ENCODE data around the gene CCNB3.
A peak's percentile ranks its signal among the peaks of the same experiment; 100 is the strongest.
"Not testable (repeated sequence)": the region's sequence is repeated elsewhere in the genome, so short reads cannot be mapped to it uniquely, and the experiment has no call there.

CCNB3 gene

DNA sequence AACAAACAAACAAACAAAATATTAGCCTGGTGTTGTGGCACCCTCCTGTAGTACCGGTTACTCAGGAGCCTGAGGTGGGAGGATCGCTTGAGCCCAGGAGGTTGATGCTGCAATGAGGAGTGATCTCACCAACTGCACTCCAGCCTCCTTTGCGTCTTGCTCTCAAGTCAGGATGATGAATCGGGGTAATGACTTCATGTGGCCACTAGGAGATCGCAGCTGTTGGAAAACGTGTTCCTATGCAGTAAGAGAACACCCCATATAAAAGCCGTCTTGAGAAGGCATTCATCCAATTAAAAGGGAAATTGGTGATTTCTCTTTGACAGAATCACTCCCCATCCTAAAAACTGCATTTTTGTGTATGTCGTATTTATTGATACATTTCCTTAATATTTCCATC is 6.9 kb downstream of the CCNB3 start:
- Histone ChIP-seq H4K12ac (ENCODE audit: low read depth, low read length) (no peak overlapping the region), H3K14ac (ENCODE audit: low read length) (no peak overlapping the region), H2AK5ac (ENCODE audit: low read length) (no peak overlapping the region), H3K79me2 (ENCODE audit: control insufficient read depth, insufficient read depth, low read length, poor library complexity) (no peaks in the 10 kb centered on the region), H2BK120ac (ENCODE audit: insufficient read depth, low read length, poor library complexity) (no peak overlapping the region), H3K27ac (ENCODE audit: low read depth, low read length) (no peak overlapping the region), H3K4me2 (ENCODE audit: low read length) (no peak overlapping the region), H3K4me3 (ENCODE audit: low read depth, low read length) (no peak overlapping the region), H3K27me3 (ENCODE audit: insufficient read depth, low read length) (no peaks in the 10 kb centered on the region), H3K9me3 (ENCODE audit: insufficient read depth, low read depth, low read length) (no peaks in the 10 kb centered on the region), H3K79me1 (ENCODE audit: low read length) (no peaks in the 10 kb centered on the region), H3K36me3 (ENCODE audit: control insufficient read depth in 1 of 2, insufficient read depth in 2 of 2, low read length in 2 of 2) (no peaks in the 10 kb centered on the region), H3K4ac (ENCODE audit: low read depth, low read length) (no peak overlapping the region), H2AFZ (ENCODE audit: insufficient read depth, low read length, poor library complexity) (no peak overlapping the region), H2BK5ac (ENCODE audit: low read depth, low read length, poor library complexity) (no peak overlapping the region), H4K8ac (ENCODE audit: low read depth, low read length) (no peak overlapping the region), H2BK12ac (ENCODE audit: low read length) (no peak overlapping the region), H4K91ac (ENCODE audit: low read depth, low read length) (no peak overlapping the region), H3K4me1 (ENCODE audit: control insufficient read depth in 1 of 2, insufficient read depth in 2 of 2, low read length in 2 of 2) (no peaks in the 10 kb centered on the region), H3K23ac (ENCODE audit: low read length) (no peak overlapping the region), H3K18ac (ENCODE audit: low read length) (no peak overlapping the region), H3K9ac (ENCODE audit: low read length) (no peak overlapping the region)
- no CpG with 5 or more reads among the region's 8 CpGs for WGBS (ENCODE audit: extremely low coverage, insufficient coverage, insufficient read length)
- DNase-seq = peak; percentile 23 to 60

DNA sequence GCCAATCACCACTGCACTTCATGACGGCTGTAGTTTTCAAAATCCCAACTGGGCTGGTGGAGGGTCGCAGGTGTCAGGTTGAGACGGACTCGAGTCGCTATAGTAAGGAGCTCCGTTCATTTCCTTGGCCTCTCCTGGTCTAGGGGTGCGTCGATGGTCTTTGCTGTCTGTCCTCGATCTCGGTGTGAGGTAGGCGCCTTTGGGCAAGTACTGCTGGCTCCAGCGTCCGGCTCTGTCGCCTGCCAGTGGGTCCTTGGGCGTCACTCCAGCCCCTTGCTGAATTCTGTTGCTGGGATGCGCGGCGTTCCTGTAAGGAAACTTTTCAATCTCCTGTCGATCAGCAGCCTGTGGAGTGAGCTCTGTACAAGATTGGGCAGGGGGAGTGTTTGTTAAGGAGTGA is 76.7 kb downstream of the CCNB3 start:
- Histone ChIP-seq H2AFZ (ENCODE audit: insufficient read depth, low read length, poor library complexity) (no peak overlapping the region), H3K4me3 (ENCODE audit: low read depth, low read length) (no peak overlapping the region), H3K27me3 (ENCODE audit: insufficient read depth, low read length) (no peaks in the 10 kb centered on the region), H4K12ac (ENCODE audit: low read depth, low read length) (no peak overlapping the region), H3K79me2 (ENCODE audit: control insufficient read depth, insufficient read depth, low read length, poor library complexity) (no peaks in the 10 kb centered on the region), H4K8ac (ENCODE audit: low read depth, low read length) (no peak overlapping the region), H3K36me3 (ENCODE audit: control insufficient read depth in 1 of 2, insufficient read depth in 2 of 2, low read length in 2 of 2) (no peaks in the 10 kb centered on the region), H2BK5ac (ENCODE audit: low read depth, low read length, poor library complexity) (no peak overlapping the region), H3K18ac (ENCODE audit: low read length) (no peak overlapping the region), H3K14ac (ENCODE audit: low read length) (no peak overlapping the region), H3K79me1 (ENCODE audit: low read length) (no peaks in the 10 kb centered on the region), H4K91ac (ENCODE audit: low read depth, low read length) (no peak overlapping the region), H3K9ac (ENCODE audit: low read length) (no peak overlapping the region), H3K4me1 (ENCODE audit: control insufficient read depth in 1 of 2, insufficient read depth in 2 of 2, low read length in 2 of 2) (no peaks in the 10 kb centered on the region), H2BK120ac (ENCODE audit: insufficient read depth, low read length, poor library complexity) (no peak overlapping the region), H2AK5ac (ENCODE audit: low read length) (no peak overlapping the region), H3K23ac (ENCODE audit: low read length) (no peak overlapping the region), H2BK12ac (ENCODE audit: low read length) (no peak overlapping the region), H3K9me3 (ENCODE audit: insufficient read depth, low read depth, low read length) (no peaks in the 10 kb centered on the region), H3K4me2 (ENCODE audit: low read length) (no peak overlapping the region), H3K27ac (ENCODE audit: low read depth, low read length) (no peak overlapping the region), H3K4ac (ENCODE audit: low read depth, low read length) (no peak overlapping the region)
- no peak for DNase-seq
- WGBS (ENCODE audit: extremely low coverage, insufficient coverage, insufficient read length) = no CpG with 5 or more reads among the region's 19 CpGs

DNA sequence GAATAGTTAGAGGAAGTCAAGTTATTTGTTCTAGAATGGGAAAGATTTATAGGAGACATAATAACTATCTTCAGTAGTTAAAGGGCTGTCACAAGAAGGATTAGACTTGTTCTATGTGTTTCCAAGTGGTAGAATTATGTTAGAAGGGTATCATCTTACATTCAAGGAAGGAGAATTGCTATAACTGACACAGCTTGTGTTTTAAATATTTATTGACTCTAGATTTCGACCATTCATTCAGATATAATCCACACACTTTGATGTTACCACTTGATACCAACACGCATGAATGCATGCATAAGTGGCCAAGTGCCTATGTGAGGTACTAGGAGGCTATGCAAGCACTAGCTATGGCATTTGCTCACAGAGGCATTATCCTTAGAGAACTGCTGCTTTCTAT is 122.7 kb downstream of the CCNB3 start:
- no peak overlapping the region for H3K4ac ChIP-seq (ENCODE audit: low read depth, low read length)

DNA sequence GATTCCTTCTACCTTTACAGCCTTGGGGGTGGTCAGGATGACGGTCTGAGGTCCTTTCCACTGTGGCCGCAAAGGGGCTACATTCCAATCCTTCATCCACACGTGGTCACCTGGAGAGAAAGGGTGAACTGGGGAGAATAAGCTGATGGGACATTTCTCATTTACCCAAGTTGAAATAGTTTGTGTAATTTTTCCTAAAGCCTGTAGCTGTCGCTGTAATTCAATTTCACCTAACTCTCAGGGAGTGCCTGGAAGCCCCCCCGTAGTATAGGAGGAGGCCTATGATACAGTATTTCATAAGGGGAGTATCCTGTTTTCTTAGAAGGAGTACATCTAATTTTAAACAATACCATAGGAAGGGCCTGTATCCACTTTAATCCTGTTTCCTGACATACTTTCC is 128.1 kb downstream of the CCNB3 start:
- H2BK5ac ChIP-seq (ENCODE audit: low read depth, low read length, poor library complexity); H4K12ac ChIP-seq (ENCODE audit: low read depth, low read length); H3K4me1 ChIP-seq (ENCODE audit: control insufficient read depth in 1 of 2, insufficient read depth in 2 of 2, low read length in 2 of 2); DNase-seq; H3K36me3 ChIP-seq (ENCODE audit: control insufficient read depth in 1 of 2, insufficient read depth in 2 of 2, low read length in 2 of 2); H2AFZ ChIP-seq (ENCODE audit: insufficient read depth, low read length, poor library complexity); H3K23ac ChIP-seq (ENCODE audit: low read length); H3K4me3 ChIP-seq (ENCODE audit: low read depth, low read length); H3K9ac ChIP-seq (ENCODE audit: low read length); H2AK5ac ChIP-seq (ENCODE audit: low read length); H3K27ac ChIP-seq (ENCODE audit: low read depth, low read length); H3K18ac ChIP-seq (ENCODE audit: low read length); H3K4me2 ChIP-seq (ENCODE audit: low read length); H3K27me3 ChIP-seq (ENCODE audit: insufficient read depth, low read length); H2BK12ac ChIP-seq (ENCODE audit: low read length); H3K9me3 ChIP-seq (ENCODE audit: insufficient read depth, low read depth, low read length); H3K79me2 ChIP-seq (ENCODE audit: control insufficient read depth, insufficient read depth, low read length, poor library complexity); H3K4ac ChIP-seq (ENCODE audit: low read depth, low read length): not testable (repeated sequence)
- WGBS (ENCODE audit: extremely low coverage, insufficient coverage, insufficient read length) = no CpG with 5 or more reads among the region's 5 CpGs
- peak overlapping the region; percentile 80 for H4K91ac ChIP-seq (ENCODE audit: low read depth, low read length)
- H3K14ac ChIP-seq (ENCODE audit: low read length) = peak overlapping the region; percentile 24
- peaks cover 31% of the 10 kb centered on the region for H3K79me1 ChIP-seq (ENCODE audit: low read length)
- H2BK120ac ChIP-seq (ENCODE audit: insufficient read depth, low read length, poor library complexity) = peak overlapping the region; percentile 90
- peak overlapping the region; percentile 54 for H4K8ac ChIP-seq (ENCODE audit: low read depth, low read length)

More for the DNA sequence above, 122.7 kb downstream of the CCNB3 start:
- Histone ChIP-seq H3K79me1 (ENCODE audit: low read length) (peaks cover 9% of the 10 kb centered on the region), H3K4me1 (ENCODE audit: control insufficient read depth in 1 of 2, insufficient read depth in 2 of 2, low read length in 2 of 2) (no peaks in the 10 kb centered on the region), H4K12ac (ENCODE audit: low read depth, low read length) (no peak overlapping the region), H3K9me3 (ENCODE audit: insufficient read depth, low read depth, low read length) (no peaks in the 10 kb centered on the region), H2BK5ac (ENCODE audit: low read depth, low read length, poor library complexity) (peak overlapping the region; percentile 31), H4K91ac (ENCODE audit: low read depth, low read length) (no peak overlapping the region), H3K27me3 (ENCODE audit: insufficient read depth, low read length) (no peaks in the 10 kb centered on the region), H2AK5ac (ENCODE audit: low read length) (no peak overlapping the region), H3K36me3 (ENCODE audit: control insufficient read depth in 1 of 2, insufficient read depth in 2 of 2, low read length in 2 of 2) (peaks cover 0 to 3% of the 10 kb centered on the region in 2 experiments), H2BK12ac (ENCODE audit: low read length) (no peak overlapping the region), H2BK120ac (ENCODE audit: insufficient read depth, low read length, poor library complexity) (no peak overlapping the region), H2AFZ (ENCODE audit: insufficient read depth, low read length, poor library complexity) (no peak overlapping the region), H4K8ac (ENCODE audit: low read depth, low read length) (no peak overlapping the region), H3K9ac (ENCODE audit: low read length) (no peak overlapping the region), H3K23ac (ENCODE audit: low read length) (no peak overlapping the region), H3K18ac (ENCODE audit: low read length) (no peak overlapping the region), H3K27ac (ENCODE audit: low read depth, low read length) (no peak overlapping the region), H3K4me3 (ENCODE audit: low read depth, low read length) (no peak overlapping the region), H3K79me2 (ENCODE audit: control insufficient read depth, insufficient read depth, low read length, poor library complexity) (no peaks in the 10 kb centered on the region), H3K4me2 (ENCODE audit: low read length) (no peak overlapping the region), H3K14ac (ENCODE audit: low read length) (no peak overlapping the region)
- no peak for DNase-seq
- WGBS (ENCODE audit: extremely low coverage, insufficient coverage, insufficient read length) = no CpG with 5 or more reads among the region's 2 CpGs

Data from trophoblast cell (in vitro differentiated cells and primary cell).